GM21381 (cell line): ENCODE results near the gene RBM6.
"Not testable (repeated sequence)": the region's sequence is repeated elsewhere in the genome, so short reads cannot be mapped to it uniquely, and the experiment has no call there.

Experiments
- ATAC-seq: cut with Tn5 transposase; IDR thresholded peaks from one replicate; pipeline ENCODE4 v1.9.1; 2021; ENCODE audit warnings: mild to moderate bottlenecking, moderate library complexity; ENCODE audit not compliant: unreplicated experiment

Gene RBM6

DNA sequence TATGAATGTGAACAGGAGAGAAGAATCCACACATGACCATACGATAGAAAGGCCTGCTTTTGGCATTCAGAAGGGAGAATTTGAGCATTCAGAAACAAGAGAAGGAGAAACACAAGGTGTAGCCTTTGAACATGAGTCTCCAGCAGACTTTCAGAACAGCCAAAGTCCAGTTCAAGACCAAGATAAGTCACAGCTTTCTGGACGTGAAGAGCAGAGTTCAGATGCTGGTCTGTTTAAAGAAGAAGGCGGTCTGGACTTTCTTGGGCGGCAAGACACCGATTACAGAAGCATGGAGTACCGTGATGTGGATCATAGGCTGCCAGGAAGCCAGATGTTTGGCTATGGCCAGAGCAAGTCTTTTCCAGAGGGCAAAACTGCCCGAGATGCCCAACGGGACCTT is 28.4 kb downstream of the RBM6 start:
- no peak for ATAC-seq

DNA sequence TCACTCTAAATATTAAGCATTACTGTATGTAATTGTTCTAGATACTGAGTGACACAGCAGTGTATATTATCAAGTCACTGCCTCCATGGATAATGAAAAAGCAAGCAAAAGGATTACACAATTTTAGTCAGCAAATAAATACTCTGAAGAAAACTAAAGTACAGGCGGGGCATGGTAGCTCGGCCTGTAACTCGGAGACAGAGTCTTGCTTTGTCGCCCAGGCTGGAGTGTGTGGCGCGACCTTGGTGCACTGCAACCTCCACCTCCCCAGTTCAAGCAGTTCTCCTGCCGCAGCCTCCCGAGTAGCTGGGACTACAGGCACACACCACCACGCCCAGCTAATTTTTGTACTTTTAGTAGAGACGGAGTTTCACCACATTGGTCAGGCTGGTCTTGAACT is 32.7 kb downstream of the RBM6 start:
- ATAC-seq: no peak

DNA sequence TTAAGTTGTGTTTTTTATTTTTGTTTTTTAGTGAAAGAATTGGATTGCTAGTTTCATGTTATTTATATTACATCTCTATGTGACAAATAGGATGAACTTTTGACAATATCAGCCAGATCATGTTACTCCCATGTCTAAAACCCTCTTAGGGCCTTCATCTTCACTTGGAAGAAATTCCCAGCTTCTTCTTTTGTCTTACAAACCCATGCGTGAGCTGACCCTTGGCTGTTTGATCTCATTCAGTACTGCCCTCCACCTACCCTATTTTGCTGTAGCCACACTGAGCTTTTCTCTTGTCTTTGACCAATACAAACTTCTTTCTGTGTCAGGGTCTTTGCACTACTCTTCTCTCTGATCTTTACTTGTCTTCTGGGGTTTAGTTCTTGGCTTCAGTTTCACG is 37.0 kb downstream of the RBM6 start:
- no peak for ATAC-seq

DNA sequence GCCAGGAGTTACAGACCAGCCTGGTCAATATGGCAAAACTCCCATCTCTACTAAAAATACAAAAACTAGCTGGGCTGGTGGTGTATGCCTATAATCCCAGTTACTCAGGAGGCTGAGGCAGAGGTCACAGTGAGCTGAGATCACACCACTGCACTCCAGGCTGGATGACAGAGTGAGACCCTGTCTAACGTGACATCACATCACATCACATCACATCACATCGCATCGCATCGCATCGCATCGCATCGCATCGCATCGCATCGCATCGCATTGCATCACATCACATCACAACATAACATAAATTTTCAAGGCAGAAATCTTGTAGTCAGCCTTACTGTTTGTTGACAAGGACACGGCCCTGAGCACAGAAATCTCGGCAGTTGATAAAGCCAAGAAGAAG is 44.4 kb downstream of the RBM6 start:
- no peak for ATAC-seq

DNA sequence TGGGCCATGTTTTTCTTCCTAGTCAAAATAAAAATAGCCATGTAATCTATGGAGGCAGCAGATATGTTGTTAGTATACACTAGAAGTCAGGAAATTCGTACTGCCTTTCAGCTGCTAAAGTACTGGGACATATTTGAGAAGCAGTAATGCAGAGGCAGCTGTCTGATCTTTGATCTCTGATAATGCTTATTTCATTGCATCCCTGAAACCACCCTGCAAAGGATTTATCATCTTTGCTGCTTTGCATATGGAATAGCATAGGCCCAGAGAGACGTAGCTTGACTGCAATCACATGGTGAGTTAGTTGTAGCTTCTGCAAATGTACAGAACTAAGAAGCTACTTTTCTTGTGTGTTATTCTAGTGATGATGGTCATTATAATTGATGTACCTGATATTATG is 52.4 kb downstream of the RBM6 start:
- ATAC-seq: no peak

DNA sequence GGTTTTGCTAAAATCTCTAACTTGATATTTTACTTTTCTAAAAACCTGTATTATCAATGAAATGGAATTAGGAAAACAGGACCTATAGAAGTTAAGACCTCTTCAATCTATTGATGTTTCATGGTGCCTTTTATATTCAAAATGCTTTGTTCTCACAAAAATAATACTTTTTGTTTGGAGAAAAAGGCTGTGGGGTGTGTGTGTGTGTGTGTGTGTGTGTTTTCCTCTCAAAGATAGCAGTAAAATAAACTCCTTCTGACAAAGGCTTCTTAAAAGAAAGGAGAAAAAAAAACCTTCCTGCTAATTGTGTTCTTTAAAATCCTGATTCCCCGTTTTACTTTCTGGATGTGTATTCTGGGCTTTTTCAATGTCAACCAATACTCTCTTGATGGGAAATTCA is 54.5 kb downstream of the RBM6 start:
- no peak for ATAC-seq

DNA sequence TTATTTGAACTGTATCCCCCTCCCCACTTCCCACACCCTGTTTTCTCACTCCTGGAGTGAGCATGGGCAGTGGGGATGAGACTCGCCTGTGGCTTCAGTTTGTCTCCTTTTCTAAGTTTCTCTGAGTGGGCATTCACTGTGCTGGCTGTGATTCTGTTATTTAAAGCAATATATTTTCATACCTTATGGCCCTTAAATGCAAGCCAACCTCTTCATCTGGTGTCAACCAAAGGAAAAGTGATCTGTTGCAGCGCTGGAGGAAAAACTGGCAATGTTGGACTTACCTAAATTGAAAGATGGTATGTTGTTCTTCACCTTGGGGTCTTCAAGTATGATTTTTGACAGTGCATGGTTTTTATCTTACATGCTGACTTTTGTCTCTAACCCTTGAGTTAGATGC is 56.1 kb downstream of the RBM6 start:
- no peak for ATAC-seq

DNA sequence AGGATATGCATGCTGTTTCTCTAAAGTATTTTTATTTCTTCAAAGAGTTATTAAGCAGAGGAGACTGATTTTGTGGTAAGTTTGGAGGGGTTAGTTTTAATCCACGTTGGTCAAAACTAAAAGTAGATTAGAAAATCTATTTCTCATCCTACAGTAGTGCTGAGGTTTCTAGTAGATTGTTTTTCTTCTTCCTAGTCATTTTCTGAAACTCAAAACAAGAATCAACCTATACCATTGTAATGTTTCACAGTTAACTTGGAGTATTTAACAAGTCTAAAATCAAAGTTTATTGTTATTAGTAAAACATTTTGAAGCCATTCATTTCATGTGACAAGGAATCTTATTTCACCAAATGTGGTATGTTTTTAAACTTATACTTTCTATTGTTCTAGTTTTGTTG is 57.9 kb downstream of the RBM6 start:
- no peak for ATAC-seq

DNA sequence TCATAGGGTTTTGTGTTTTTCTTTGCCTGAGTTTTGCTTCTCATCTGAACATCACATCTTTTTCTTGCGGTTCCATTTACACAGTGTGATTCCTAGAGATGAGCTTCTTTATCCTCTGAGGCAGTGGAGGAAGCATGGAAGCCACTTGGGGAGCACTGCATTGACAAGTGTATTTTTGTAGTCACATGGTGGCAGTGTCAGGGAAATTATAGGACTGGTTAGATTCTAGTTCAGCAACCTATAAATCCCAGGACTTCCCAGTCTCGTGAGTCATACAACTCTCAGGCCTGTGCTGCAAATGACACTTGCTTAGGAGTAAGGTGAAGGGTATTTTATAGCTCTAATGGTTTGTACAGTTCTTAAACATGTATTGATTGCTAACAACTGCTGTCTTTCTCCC is 58.4 kb downstream of the RBM6 start:
- no peak for ATAC-seq

DNA sequence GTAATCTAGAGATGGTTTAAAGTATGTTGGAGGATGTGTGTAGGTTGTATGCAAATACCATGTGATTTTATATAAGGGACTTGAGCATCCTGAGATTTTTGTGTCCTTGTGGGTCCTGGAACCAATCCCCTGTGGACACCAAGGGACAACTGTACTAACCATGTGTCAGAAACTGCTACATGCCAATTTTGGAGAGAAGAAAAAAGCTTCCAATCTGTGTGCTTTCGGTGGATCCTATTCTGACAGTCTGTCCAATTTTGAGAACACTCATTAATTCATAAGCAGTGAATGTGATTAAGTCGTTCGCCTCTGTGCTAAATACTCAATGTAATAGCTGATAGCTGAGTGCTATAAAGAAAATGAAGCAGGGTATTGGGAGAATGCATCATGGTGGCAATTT is 61.6 kb downstream of the RBM6 start:
- no peak for ATAC-seq

DNA sequence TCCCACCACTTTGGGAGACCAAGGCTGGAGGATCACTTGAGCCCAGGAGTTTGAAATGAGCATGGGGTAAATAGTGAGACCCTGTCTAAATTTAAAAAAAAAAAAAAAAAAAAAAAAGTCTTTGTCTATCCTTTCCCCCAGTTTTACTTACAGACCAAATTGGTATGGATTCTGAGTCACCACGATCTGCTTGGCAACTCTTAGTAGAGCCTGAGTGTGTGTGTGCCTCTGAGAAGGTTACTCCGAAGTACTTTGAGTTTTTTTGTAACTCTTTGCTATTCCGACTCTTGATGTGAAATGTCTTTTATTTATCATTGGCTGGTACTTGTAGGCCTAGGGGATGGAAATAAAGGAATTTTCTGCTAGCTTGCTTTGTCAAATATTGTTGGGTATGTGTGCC is 63.3 kb downstream of the RBM6 start:
- no peak for ATAC-seq

DNA sequence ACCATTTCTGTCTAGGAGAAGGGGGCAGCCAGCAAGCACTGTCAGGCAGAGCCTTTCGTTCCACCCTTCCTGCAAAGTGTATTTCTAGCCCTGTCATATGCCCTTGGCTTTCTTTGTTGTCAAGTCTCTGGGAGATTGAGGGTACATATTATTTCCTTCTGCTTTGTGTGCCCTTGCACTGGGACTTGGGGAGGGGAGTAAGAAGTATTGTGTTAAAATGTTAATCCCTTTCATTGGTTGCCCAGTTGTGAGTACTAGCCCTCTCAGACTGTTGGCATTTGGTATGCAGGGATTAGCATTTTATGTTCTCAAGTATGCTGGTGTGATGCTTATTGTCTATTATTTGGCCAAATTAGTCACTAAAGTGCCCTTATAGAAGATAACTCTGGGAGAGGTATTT is 63.9 kb downstream of the RBM6 start:
- ATAC-seq: no peak

DNA sequence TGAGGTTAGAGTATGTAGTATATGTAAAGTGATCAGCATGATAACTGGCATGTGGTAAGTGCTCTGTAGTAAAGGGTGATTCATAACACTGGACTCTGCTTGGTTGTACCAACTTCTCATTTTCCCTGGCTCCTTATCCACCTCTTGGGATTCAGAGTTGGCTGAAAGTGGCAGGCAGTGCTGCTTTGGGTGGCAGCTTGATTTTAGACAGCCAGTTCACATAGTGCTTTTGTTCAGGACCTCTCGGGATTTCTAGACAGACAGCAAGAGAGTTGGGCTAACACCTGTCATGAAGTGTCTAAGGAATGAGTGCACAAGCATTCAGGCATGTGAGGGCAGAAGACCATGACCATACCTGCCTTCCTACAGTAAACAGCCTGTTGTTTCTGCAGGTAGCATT is 69.0 kb downstream of the RBM6 start:
- ATAC-seq: no peak

DNA sequence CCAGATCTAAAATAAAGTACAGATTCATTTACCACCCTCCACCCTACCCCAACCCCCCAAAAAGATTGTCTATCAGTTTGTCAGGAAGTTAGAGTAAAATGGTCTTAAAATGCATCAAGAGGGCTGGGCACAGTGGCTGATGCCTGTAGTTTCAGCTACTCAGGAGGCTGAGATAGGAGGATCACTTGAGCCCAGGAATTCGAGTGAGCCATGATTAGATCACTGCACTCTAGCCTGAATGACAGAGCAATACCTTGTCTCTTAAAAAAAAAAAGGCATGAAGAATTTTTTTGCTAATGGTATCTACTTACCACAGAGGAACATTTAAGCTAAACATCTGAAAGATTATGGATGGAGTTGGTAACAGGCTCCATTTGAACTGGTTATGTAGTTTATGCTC is 71.0 kb downstream of the RBM6 start:
- ATAC-seq: no peak

DNA sequence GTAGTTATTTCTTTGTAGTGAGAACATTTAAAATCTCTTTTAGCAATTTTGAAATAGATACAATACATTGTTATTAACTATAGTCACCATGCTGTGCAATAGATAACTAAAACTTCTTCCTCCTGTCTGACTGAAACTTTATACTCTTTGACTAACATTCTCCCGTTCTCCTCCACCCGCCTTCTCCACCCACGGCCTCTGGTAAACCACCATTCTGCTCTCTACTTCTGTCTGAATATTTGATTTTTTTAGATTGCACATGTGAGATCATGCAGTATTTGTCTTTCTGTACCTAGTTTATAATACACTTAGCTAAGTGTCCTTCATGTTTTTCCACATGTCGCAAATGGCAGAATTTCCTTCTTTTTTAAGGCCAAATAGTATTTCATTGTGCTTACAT is 76.0 kb downstream of the RBM6 start:
- no peak for ATAC-seq

DNA sequence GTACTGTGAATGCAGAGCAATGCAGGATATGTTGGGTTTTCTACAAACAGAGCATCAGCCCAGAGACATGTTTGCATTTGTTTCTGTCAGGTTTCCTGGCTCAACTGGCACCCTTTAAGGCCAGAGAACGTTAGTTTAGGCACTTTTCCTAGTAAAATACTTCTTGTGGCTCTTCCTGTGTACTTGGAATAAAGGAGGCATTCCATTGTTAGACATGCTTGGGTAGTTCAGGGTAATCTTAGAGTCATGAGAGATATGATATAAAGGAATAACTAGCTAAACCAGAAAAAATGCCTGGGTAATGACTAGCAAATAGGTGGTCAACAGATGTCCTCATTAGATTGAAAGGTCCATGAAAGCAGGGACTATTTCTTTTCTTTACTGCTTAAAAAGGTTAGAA is 88.4 kb downstream of the RBM6 start:
- no peak for ATAC-seq

DNA sequence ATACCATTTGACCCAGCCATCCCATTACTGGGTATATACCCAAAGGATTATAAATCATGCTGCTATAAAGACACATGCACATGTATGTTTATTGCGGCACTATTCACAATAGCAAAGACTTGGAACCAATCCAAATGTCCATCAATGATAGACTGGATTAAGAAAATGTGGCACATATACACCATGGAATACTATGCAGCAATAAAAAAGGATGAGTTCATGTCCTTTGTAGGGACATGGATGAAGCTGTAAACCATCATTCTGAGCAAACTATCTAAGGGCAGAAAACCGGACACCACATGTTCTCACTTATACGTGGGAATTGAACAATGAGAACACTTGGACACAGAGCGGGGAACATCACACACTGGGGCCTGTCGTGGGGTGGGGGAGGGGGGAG is 91.3 kb downstream of the RBM6 start:
- not testable (repeated sequence) for ATAC-seq

DNA sequence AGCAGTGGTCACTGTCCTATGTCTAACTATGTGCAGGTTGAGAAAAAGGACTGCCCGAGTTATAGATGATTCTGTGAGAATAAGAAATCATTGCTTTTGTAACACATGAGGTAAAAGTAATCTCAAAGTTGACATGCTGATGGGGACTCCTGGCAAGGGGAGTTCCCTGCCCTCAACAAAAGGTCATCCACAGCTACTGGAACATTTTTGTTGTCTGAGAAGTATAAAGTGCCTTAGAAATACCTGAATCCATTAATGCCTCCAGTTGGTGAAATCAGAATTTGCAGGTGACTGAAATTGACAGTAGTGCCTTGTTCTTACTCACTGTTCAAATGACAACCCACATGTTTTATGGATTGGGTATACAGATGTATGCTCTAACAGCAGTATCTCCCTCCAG is 105.0 kb downstream of the RBM6 start:
- ATAC-seq: no peak

DNA sequence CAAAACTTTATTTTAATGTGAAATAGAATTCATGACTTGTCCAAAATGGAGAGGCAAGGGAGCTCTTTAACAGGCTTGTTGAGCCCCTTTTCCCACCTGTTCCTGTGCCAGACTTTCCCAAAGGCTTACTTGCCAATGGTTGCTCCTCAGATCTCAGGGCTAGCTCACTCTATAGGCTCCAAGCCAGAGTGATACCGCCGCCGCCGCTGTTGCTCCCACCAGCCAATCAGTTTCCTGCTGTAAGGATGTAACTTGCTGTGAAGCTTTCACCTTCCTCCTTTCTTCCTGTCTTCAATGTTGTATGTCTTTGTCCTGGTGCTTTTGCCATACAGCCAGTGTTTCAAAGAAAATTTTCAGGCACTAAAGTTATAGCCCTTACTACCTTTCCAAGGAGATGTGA is 107.5 kb downstream of the RBM6 start:
- no peak for ATAC-seq

DNA sequence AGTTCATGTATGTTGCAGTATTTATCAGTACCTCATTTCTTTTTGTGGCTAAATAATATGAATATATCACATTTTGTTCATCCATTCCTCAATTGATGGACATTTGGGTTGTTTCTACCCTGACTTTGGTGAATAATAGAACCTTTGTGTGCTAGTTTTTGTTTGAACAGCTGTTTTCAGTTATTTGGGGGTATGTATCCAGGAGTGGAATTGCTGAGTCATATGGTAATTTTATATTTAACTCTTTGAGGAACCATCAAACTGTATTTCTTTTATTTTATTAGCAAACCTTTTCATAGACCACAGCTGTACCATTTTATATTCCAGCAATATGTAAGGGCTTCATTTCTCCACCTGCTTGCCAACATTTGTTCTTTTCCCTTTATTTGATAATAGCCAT is 110.4 kb downstream of the RBM6 start:
- ATAC-seq: no peak

DNA sequence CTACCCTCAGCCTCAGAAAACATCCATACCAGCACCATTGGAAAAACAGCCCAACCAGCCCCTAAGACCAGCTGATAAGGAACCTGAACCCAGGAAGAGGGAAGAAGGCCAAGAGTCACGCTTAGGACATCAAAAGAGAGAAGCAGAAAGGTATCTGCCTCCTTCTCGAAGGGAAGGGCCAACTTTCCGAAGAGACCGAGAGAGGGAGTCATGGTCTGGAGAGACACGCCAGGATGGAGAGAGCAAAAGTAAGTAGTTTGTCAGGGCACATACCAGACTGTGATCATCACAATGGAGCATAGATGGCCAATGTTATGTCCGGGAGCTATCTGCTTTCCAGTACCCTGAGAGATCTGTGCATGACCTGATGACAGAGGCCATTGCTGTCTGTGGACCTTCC is 117.8 kb downstream of the RBM6 start:
- no peak for ATAC-seq

DNA sequence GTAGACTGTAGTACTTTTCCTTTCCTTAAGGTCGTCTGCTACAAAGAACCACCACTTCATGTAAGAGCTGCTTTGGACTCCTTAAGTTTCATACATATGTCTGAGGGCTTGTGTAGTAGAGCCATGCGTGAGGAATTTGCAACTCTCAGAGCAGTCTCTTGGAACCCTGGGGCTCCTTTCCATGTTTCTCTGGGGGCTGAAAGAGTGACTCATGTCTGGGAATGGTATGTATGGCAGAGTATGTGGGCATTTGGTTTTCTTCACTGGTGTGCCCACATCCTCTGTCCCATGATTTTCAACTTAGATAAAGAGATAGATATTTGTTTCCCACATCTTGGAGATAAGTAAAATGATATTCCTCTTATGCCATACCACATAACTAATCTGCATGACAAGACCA is 128.2 kb downstream of the RBM6 start:
- no peak for ATAC-seq

DNA sequence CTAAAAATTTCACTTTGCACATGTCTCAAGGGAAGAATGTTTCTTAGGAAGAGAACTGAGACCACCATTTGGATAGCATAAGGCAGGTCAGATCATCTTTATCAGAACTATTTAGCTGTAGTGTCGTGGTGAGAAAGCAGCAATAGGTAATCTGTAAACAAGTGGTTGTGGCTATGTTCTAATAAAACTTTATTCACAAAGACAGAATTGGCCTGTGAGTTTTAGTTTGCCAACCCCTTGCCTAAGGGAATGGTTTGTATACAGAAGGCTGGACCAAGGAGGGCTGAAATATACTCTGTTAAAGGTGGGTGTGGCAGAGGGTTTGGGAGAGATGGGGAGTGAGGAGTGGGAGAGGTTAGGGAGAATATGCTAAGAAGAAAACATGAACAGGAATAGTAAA is 138.1 kb downstream of the RBM6 start:
- no peak for ATAC-seq

DNA sequence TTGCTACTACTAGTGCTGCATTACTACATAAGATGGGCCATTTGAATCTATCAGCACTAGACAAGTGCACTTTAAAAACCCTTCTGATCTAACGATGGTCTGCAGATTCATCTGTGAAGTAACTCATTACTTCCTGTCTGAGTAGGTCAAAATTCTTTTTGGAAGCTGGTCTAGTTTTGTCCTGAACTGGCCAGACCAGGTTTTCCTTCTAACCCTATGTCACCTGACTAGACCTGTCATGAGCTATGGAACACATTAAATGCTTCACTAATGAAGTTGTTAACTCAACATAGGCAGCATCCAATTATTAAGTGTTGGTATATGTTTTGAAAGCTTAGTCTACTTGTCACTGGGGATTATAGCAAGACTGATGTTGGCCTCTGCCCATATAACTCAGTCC is 138.7 kb downstream of the RBM6 start:
- no peak for ATAC-seq
